Hepatocyte (in vitro differentiated cells): ENCODE measurements around the gene CDH4.

Source experiments
- CTCF ChIP-seq: fragments of 200-600 bp; sonication (generic); IDR thresholded peaks from 2 replicates; pipeline ENCODE4 v1.5.1; 2016; ENCODE audit warnings: antibody characterized with exemption, mild to moderate bottlenecking; ENCODE audit not compliant: poor library complexity
- EZH2 ChIP-seq: fragments of 200-600 bp; sonication (generic); IDR thresholded peaks from 2 replicates; pipeline ENCODE4 v1.6.1; 2016; ENCODE audit warnings: antibody characterized with exemption, mild to moderate bottlenecking, borderline replicate concordance
- EZH2phosphoT487 ChIP-seq: fragments of 200-600 bp; sonication (generic); IDR thresholded peaks from one replicate; pipeline ENCODE4 v1.6.1; 2018; ENCODE audit warnings: antibody characterized with exemption, mild to moderate bottlenecking, low read depth, moderate library complexity; ENCODE audit not compliant: unreplicated experiment, severe bottlenecking

- TF ChIP-seq CTCF (no peak), EZH2 (no peak), EZH2phosphoT487 (no peak)
Observed at GRCh38 chr20:61293951-61294350, 41.9 kb downstream of the CDH4 start.
